SJSA1 (cell line): ENCODE measurements around the gene THRSP. TPM values are rescaled to one million over a fixed set of nuclear protein-coding genes. Genes with fewer than 3 reads are reported as not detected.

Experiments
- DNase-seq, 2 experiments: peaks; one replicate each; pipeline ENCODE4 v3.0.0-alpha.2; 2015 to 2020; ENCODE audit warnings: low spot score in 2 of 2, low read depth in 1 of 2
- H3K27ac ChIP-seq: fragments of 250-450 bp; sonication (Bioruptor Pico); 2 replicates; pipeline ENCODE4 v1.5.1; 2020; ENCODE audit warnings: mild to moderate bottlenecking, moderate library complexity
- H3K27me3 ChIP-seq: fragments of 250-450 bp; sonication (Bioruptor Pico); replicated peaks from 2 replicates; pipeline ENCODE4 v1.5.1; 2020; ENCODE audit warnings: mild to moderate bottlenecking, moderate library complexity
- H3K36me3 ChIP-seq: fragments of 250-450 bp; sonication (Bioruptor Pico); 2 replicates; pipeline ENCODE4 v1.5.1; 2020; ENCODE audit warnings: mild to moderate bottlenecking
- H3K4me1 ChIP-seq: fragments of 250-450 bp; sonication (Bioruptor Pico); replicated peaks from 2 replicates; pipeline ENCODE4 v1.6.1; 2021; ENCODE audit warnings: mild to moderate bottlenecking
- H3K4me3 ChIP-seq: fragments of 250-450 bp; sonication (Bioruptor Pico); 2 replicates; pipeline ENCODE4 v1.5.1; 2020; ENCODE audit warnings: mild to moderate bottlenecking
- H3K9me3 ChIP-seq: fragments of 250-450 bp; sonication (Bioruptor Pico); replicated peaks from 2 replicates; pipeline ENCODE4 v1.5.1; 2020; ENCODE audit warnings: mild to moderate bottlenecking
- total RNA-seq: library from RNA; depleted of rRNA; stranded (reverse); fragments of >200 nt; shearing (Covaris generic); gene quantifications from 2 replicates; pipeline ENCODE4 v1.2.3, GENCODE V29; 2014; rRNA removed

THRSP gene
- total RNA-seq, 1 experiment from 2014 or later = not detected

DNA sequence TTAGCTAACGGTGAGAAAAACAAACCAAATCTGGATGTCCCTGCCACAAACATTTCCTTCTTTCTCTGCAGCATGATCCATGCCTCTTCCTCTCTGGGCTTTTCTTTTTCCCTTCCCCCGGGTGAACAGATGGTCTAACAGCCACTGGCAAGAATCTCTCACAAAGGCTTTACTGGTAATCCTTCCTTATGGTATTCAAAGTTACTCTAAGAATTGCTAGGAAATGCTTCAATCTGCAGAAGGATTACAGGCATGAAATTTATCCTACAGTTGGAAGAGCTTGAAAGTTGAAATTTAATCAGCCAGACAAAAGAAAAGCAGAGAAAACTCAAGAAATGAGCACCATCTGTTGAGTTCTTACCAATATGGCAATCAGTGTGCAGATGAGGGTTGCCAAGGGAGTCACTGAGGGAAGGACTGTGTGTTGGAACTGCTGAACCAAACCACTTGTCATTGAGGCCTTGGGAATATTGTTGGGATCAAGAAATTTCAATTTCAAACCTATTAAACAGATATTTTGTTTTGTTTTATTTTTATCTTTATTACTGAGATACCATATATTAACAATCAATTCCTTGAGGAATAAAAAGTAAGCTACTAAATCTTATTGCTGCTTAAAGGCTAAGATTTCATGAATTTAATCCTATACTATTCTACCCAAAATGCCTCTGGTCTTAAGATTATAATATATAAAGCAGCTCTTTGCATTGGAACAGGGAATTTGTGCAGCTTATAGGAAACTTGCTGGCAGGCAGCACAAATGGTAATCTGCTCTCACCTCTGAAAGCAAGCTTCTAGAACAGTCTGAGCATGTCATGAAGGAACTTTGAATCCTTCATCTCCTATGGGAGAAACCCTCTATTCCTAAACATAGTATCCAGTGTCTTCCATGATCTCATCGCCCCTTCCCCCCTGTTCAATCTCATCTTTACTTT is 45.7 kb downstream of the THRSP start:
- H3K4me3 ChIP-seq = no peak overlapping the region
- H3K36me3 ChIP-seq = no peaks in the 10 kb centered on the region; the same call in 1 of the 2 replicates
- no peaks in the 10 kb centered on the region for H3K27me3 ChIP-seq
- no peak for DNase-seq
- H3K27ac ChIP-seq = no peak overlapping the region
- no peaks in the 10 kb centered on the region for H3K9me3 ChIP-seq
- H3K4me1 ChIP-seq = no peaks in the 10 kb centered on the region

DNA sequence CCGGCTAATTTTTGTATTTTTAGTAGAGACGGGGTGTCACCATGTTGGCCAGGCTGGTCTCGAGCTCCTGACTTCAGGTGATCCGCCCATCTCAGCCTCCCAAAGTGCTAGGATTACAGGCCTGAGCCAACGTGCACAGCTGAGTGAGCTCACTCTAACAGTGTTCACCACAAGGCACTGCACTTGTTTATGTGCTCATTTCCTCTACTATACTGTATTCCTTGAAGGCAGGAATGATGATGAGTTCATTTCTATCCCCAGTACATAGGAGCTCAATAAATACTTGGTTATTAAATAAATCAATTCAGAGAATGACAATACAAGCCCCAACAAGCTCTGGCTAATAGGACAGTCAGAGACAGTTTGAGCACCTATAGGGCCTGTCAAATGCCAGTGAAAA is 46.7 kb downstream of the THRSP start:
- Histone ChIP-seq H3K4me1 (no peaks in the 10 kb centered on the region), H3K36me3 (no peaks in the 10 kb centered on the region; the same call in 1 of the 2 replicates), H3K4me3 (no peak overlapping the region), H3K27me3 (no peaks in the 10 kb centered on the region), H3K9me3 (no peaks in the 10 kb centered on the region), H3K27ac (no peak overlapping the region)
- no peak for DNase-seq

- H3K4me1 ChIP-seq = no peaks in the 10 kb centered on the region
- no peak for DNase-seq
- H3K4me3 ChIP-seq = no peak overlapping the region
- H3K9me3 ChIP-seq = no peaks in the 10 kb centered on the region
- H3K27ac ChIP-seq = no peak overlapping the region
- no peaks in the 10 kb centered on the region; the same call in 1 of the 2 replicates for H3K36me3 ChIP-seq
- no peaks in the 10 kb centered on the region for H3K27me3 ChIP-seq
Observed at GRCh38 chr11:78110830-78111229, 47.2 kb downstream of the THRSP start.

DNA sequence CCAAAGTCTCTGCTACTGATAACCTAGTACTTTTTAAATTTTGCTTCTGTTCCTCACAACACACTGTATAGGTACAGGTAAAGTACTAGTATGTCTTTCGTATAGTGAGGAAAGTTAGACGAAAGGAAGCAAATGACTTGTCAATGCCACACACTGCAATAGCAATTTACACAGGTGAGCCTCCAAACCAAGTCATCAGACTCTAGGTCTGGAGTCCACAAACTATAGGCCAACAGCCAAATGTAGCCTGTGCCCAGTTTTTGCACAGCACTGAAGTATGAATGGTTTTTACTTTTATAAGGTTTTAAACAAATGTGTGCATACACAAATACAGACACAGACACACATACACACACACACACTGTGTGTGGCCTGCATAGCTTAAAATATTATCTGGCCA is 47.6 kb downstream of the THRSP start:
- Histone ChIP-seq H3K27me3 (no peaks in the 10 kb centered on the region), H3K36me3 (no peaks in the 10 kb centered on the region; the same call in 1 of the 2 replicates), H3K4me1 (no peaks in the 10 kb centered on the region), H3K9me3 (no peaks in the 10 kb centered on the region), H3K27ac (no peak overlapping the region), H3K4me3 (no peak overlapping the region)
- DNase-seq = no peak

DNA sequence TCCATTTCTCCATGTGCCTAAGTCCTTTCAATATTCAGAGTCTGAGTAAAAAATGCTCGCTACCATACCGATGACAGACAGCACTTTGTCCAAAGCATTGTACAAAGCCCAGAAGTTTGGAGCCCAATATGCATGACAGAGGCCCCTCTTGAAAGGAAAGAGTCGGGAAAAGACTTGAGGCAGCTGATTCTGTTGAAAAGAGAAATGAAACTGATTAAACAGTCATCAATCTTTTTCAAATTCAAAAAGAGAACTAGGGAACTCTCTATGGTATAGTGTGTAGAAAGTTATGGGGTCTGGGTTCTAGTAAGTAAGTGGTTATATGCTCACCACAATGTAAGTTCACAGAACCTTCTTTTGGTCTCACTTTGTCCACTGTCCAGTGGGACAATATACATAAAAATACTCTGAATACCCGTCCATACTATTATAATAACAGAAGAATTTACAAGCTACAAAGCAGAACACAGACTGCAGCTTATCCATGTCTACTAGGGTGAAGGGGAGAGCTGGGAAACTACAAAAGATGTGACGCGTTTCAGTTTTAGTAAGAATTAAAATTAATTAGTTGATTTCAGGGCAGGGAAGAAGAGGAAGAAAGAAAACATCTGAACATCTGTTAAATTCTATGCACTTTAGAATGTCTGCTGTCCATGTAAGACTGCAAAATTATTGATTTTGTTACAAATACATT is 49.1 kb downstream of the THRSP start:
- no peak overlapping the region for H3K4me3 ChIP-seq
- no peaks in the 10 kb centered on the region; the same call in 1 of the 2 replicates for H3K36me3 ChIP-seq
- no peak overlapping the region for H3K27ac ChIP-seq
- no peaks in the 10 kb centered on the region for H3K4me1 ChIP-seq
- DNase-seq = no peak
- no peaks in the 10 kb centered on the region for H3K27me3 ChIP-seq
- no peaks in the 10 kb centered on the region for H3K9me3 ChIP-seq

Other genes starting within 250 kb of the THRSP start
- gene RSF1, start 243.1 kb upstream of the THRSP start, total RNA-seq = 9.5 and 10.6 TPM in 2 replicates
- gene AAMDC, start 242.7 kb upstream of the THRSP start, total RNA-seq = 34.5 and 52.8 TPM in 2 replicates
- gene INTS4, start 69.2 kb upstream of the THRSP start, total RNA-seq = 13.9 and 14.3 TPM in 2 replicates
- gene KCTD14, start 40.6 kb upstream of the THRSP start, total RNA-seq = 2.3 and 7.7 TPM in 2 replicates
- 100 and 179 TPM in 2 replicates for gene NDUFC2, start 16.0 kb downstream of the THRSP start, total RNA-seq
- 41.7 and 41.8 TPM in 2 replicates for gene ALG8, start 75.8 kb downstream of the THRSP start, total RNA-seq
- gene KCTD21, start 124.8 kb downstream of the THRSP start, total RNA-seq = 2.1 and 5.7 TPM in 2 replicates
- 3.4 and 4.0 TPM in 2 replicates for gene USP35, start 125.1 kb downstream of the THRSP start, total RNA-seq